H1 (cell line): Measurements from ENCODE around the gene SLC34A1. TPM values are rescaled to one million over a fixed set of nuclear protein-coding genes. Genes with fewer than 3 reads are reported as not detected.

ENCODE experiments used
- CTCF ChIA-PET: fragments of 300-600 bp; sonication (Branson Sonifier 250); formaldehyde crosslinking; loops from one replicate; lab custom pipeline; 2021; ENCODE audit not compliant: partially characterized antibody; lab: Charles Lee
- POLR2A ChIA-PET: fragments of 300-600 bp; sonication (Branson Sonifier 250); formaldehyde crosslinking; loops from one replicate; lab custom pipeline; 2021; ENCODE audit warnings: inconsistent platforms; ENCODE audit not compliant: partially characterized antibody; lab: Charles Lee
- DNase-seq, 2 experiments: peaks; one replicate each; pipeline versions ENCODE4 v3.0.0 to v3.0.0-alpha.2; 2010 to 2022; ENCODE audit warnings: low spot score in 2 of 2, low read depth in 1 of 2, mixed read lengths in 1 of 2
- FAIRE-seq: peaks from 2 replicates; lab custom pipeline; 2011; peaks lifted over from hg19 to GRCh38; lab: Jason Lieb, UNC
- H2AFZ ChIP-seq: 2 replicates; pipeline ENCODE4 v1.8.1; 2012; ENCODE audit warnings: low read length, inconsistent platforms
- H2AK5ac ChIP-seq: 2 replicates; pipeline ENCODE4 v1.6.1; 2013; ENCODE audit warnings: low read depth, low read length
- H2BK120ac ChIP-seq: replicated peaks from 2 replicates; pipeline ENCODE3; 2013; ENCODE audit warnings: low read depth, low read length, inconsistent platforms
- H2BK12ac ChIP-seq: 2 replicates; pipeline ENCODE4 v1.6.1; 2013; ENCODE audit warnings: low read depth, low read length
- H2BK15ac ChIP-seq: 2 replicates; pipeline ENCODE4 v1.6.1; 2013; ENCODE audit warnings: low read length
- H2BK20ac ChIP-seq: 2 replicates; pipeline ENCODE4 v1.6.1; 2013; ENCODE audit warnings: low read length
- H2BK5ac ChIP-seq: 2 replicates; pipeline ENCODE4 v1.6.1; 2013; ENCODE audit warnings: low read depth, low read length
- H3K14ac ChIP-seq: 2 replicates; pipeline ENCODE4 v1.6.1; 2013; ENCODE audit warnings: inconsistent platforms; ENCODE audit not compliant: insufficient read length
- H3K18ac ChIP-seq: 2 replicates; pipeline ENCODE4 v1.6.1; 2013; ENCODE audit warnings: low read length; ENCODE audit errors: extremely low read depth
- H3K23ac ChIP-seq: 2 replicates; pipeline ENCODE4 v1.6.1; 2013; ENCODE audit warnings: inconsistent platforms; ENCODE audit not compliant: insufficient read length
- H3K23me2 ChIP-seq: 2 replicates; pipeline ENCODE4 v1.6.1; 2013; ENCODE audit warnings: low read depth, low read length
- H3K27ac ChIP-seq: 2 replicates; pipeline ENCODE4 v1.6.1; 2011; ENCODE audit warnings: low read depth, low read length, inconsistent platforms
- H3K27me3 ChIP-seq, 4 experiments: replicated peaks in 1 of 4; 1 replicate in 1 of 4; 2 replicates in 3 of 4; pipeline versions ENCODE4 v1.6.1 to v1.8.1; 2011 to 2013; ENCODE audit warnings: low read length in 3 of 4, mild to moderate bottlenecking in 3 of 4, inconsistent platforms in 2 of 4, mixed read lengths in 2 of 4, moderate library complexity in 1 of 4; ENCODE audit not compliant: control insufficient read depth in 3 of 4, insufficient read depth in 3 of 4; ENCODE audit errors: extremely low read depth in 1 of 4
- H3K36me3 ChIP-seq, 4 experiments: 2 replicates each; pipeline versions ENCODE4 v1.6.1 to v1.8.1; 2011 to 2013; ENCODE audit warnings: mild to moderate bottlenecking in 4 of 4, low read length in 3 of 4, moderate library complexity in 2 of 4, control low read depth in 1 of 4, inconsistent platforms in 1 of 4; ENCODE audit not compliant: insufficient read depth in 4 of 4, control insufficient read depth in 2 of 4
- H3K4ac ChIP-seq: replicated peaks from 2 replicates; pipeline ENCODE3; 2013; ENCODE audit warnings: low read length, low read depth, mixed read lengths, inconsistent platforms; ENCODE audit not compliant: insufficient read length
- H3K4me1 ChIP-seq, 4 experiments: replicated peaks in 1 of 4; 1 replicate in 1 of 4; 2 replicates in 3 of 4; pipeline versions ENCODE4 v1.6.1 to v1.8.1; 2011 to 2013; ENCODE audit warnings: low read length in 3 of 4, inconsistent platforms in 2 of 4, mixed read lengths in 1 of 4; ENCODE audit not compliant: insufficient read depth in 4 of 4, control insufficient read depth in 3 of 4
- H3K4me2 ChIP-seq, 2 experiments: 2 replicates each; pipeline versions ENCODE4 v1.6.1 to v1.8.1; 2011 to 2013; ENCODE audit warnings: low read depth in 2 of 2, low read length in 2 of 2, control low read depth in 1 of 2, inconsistent platforms in 1 of 2, mild to moderate bottlenecking in 1 of 2; ENCODE audit not compliant: insufficient read depth in 1 of 2
- H3K4me3 ChIP-seq, 4 experiments: fragments of 200-600, 300-600 bp in 1 of 4; sonication (generic), shearing (Covaris generic), sonication (Bioruptor Twin) in 1 of 4; 2 replicates each; pipeline versions ENCODE4 v1.5.1 to v1.8.1; 2011 to 2016; ENCODE audit warnings: low read length in 4 of 4, low read depth in 3 of 4, control low read depth in 2 of 4, inconsistent platforms in 2 of 4, mild to moderate bottlenecking in 2 of 4, mixed read lengths in 1 of 4, moderate library complexity in 1 of 4; ENCODE audit not compliant: insufficient read depth in 2 of 4; ENCODE audit errors: extremely low read depth in 1 of 4
- H3K56ac ChIP-seq: replicated peaks from 2 replicates; pipeline ENCODE3; 2013; ENCODE audit warnings: low read depth, mild to moderate bottlenecking, mixed read lengths, low read length, inconsistent platforms; ENCODE audit not compliant: insufficient read length
- H3K79me1 ChIP-seq: 2 replicates; pipeline ENCODE4 v1.6.1; 2013; ENCODE audit warnings: low read depth, low read length, control low read depth
- H3K79me2 ChIP-seq, 2 experiments: 2 replicates each; pipeline versions ENCODE4 v1.6.1 to v1.8.1; 2012 to 2013; ENCODE audit warnings: low read length in 2 of 2, mild to moderate bottlenecking in 2 of 2, inconsistent platforms in 1 of 2; ENCODE audit not compliant: insufficient read depth in 2 of 2, control insufficient read depth in 1 of 2
- H3K9ac ChIP-seq, 4 experiments: replicated peaks in 1 of 4; 1 replicate in 1 of 4; 2 replicates in 3 of 4; pipeline versions ENCODE4 v1.6.1 to v1.8.1; 2011 to 2013; ENCODE audit warnings: low read depth in 3 of 4, low read length in 3 of 4, control low read depth in 2 of 4, mild to moderate bottlenecking in 2 of 4, moderate library complexity in 2 of 4, inconsistent platforms in 1 of 4; ENCODE audit errors: extremely low read depth in 1 of 4
- H3K9me3 ChIP-seq, 2 experiments: 2 replicates each; pipeline versions ENCODE4 v1.6.1 to v1.8.1; 2012 to 2013; ENCODE audit warnings: mild to moderate bottlenecking in 2 of 2, moderate library complexity in 2 of 2, control low read depth in 1 of 2, inconsistent platforms in 1 of 2, low read depth in 1 of 2, low read length in 1 of 2, mixed read lengths in 1 of 2; ENCODE audit not compliant: insufficient read depth in 2 of 2
- H4K20me1 ChIP-seq, 2 experiments: replicated peaks in 1 of 2; 2 replicates each; pipeline versions ENCODE3 to v1.8.1; 2011 to 2013; ENCODE audit warnings: inconsistent platforms in 2 of 2, low read length in 2 of 2, mild to moderate bottlenecking in 1 of 2; ENCODE audit not compliant: insufficient read depth in 2 of 2, control insufficient read depth in 1 of 2
- H4K5ac ChIP-seq: 2 replicates; pipeline ENCODE4 v1.6.1; 2013; ENCODE audit warnings: low read length, low read depth, mixed read lengths, inconsistent platforms; ENCODE audit not compliant: insufficient read length
- H4K8ac ChIP-seq: 2 replicates; pipeline ENCODE4 v1.8.0; 2013; ENCODE audit warnings: mild to moderate bottlenecking, moderate library complexity, low read length, inconsistent platforms; ENCODE audit not compliant: insufficient read depth; ENCODE audit errors: extremely low read depth
- H4K91ac ChIP-seq: replicated peaks from 2 replicates; pipeline ENCODE3; 2013; ENCODE audit warnings: low read length, mixed read lengths, inconsistent platforms; ENCODE audit not compliant: insufficient read length
- CTBP2 ChIP-seq: IDR thresholded peaks from 2 replicates; pipeline ENCODE4 v1.7.0; 2011; ENCODE audit warnings: borderline replicate concordance, mild to moderate bottlenecking, moderate library complexity, mixed read lengths, low read length; ENCODE audit not compliant: insufficient read depth, insufficient read length
- GTF2F1 ChIP-seq: IDR thresholded peaks from 2 replicates; pipeline ENCODE4 v1.6.1; 2012; ENCODE audit warnings: low read depth, low read length, improper control_type of control experiment, borderline replicate concordance
- KDM4A ChIP-seq: IDR thresholded peaks from one replicate; pipeline ENCODE4 v1.7.1; 2012; ENCODE audit warnings: low read depth, mild to moderate bottlenecking, moderate library complexity, low read length, inconsistent platforms; ENCODE audit not compliant: severe bottlenecking
- POLR2AphosphoS5 ChIP-seq: IDR thresholded peaks from 2 replicates; pipeline ENCODE4 v1.6.1; 2011; ENCODE audit warnings: low read depth, low read length
- RFX5 ChIP-seq: IDR thresholded peaks from 2 replicates; pipeline ENCODE4 v1.6.1; 2011; ENCODE audit warnings: low read depth, low read length, improper control_type of control experiment, borderline replicate concordance
- SAP30 ChIP-seq: fragments of 300-600 bp; sonication (generic); IDR thresholded peaks from 2 replicates; pipeline ENCODE4 v1.7.1; 2012; ENCODE audit warnings: low read length, moderate library complexity, mild to moderate bottlenecking, inconsistent platforms; ENCODE audit not compliant: insufficient read depth, insufficient replicate concordance
- SP1 ChIP-seq: IDR thresholded peaks from 2 replicates; pipeline ENCODE4 v1.6.1; 2011; ENCODE audit warnings: low read depth, low read length
- SRF ChIP-seq: IDR thresholded peaks from 2 replicates; pipeline ENCODE4 v1.6.1; 2011; ENCODE audit warnings: mild to moderate bottlenecking, low read depth, low read length, moderate library complexity
- TCF12 ChIP-seq: IDR thresholded peaks from 2 replicates; pipeline ENCODE4 v1.6.1; 2011; ENCODE audit warnings: low read depth, mild to moderate bottlenecking, low read length
- WGBS, 2 experiments: shearing (Covaris generic) in 1 of 2; methylation state at CpG; one replicate each; pipeline versions ENCODE4 v1.1.6 to v1.1.7; 2013 to 2015; ENCODE audit warnings: low lambda C conversion rate in 2 of 2, mixed read lengths in 2 of 2, inconsistent platforms in 1 of 2, low coverage in 1 of 2, missing lambda C conversion rate in 1 of 2; ENCODE audit not compliant: insufficient replicate concordance in 2 of 2, insufficient coverage in 1 of 2, insufficient read length in 1 of 2; ENCODE audit errors: extremely low coverage in 1 of 2, missing lambda C conversion rate in 1 of 2; 5-methylcytosine and 5-hydroxymethylcytosine counted together
- polyA plus RNA-seq, 7 experiments: library from polyadenylated mRNA; depleted of rRNA in 3 of 7; stranded (reverse) in 5 of 7; unstranded in 2 of 7; fragments of >200 nt in 5 of 7; fragments of 200-250 nt in 2 of 7; gene quantifications; 1 replicate in 5 of 7; 2 replicates in 1 of 7; 4 replicates in 1 of 7; pipeline versions ENCODE4 v1.2.1 to v1.2.3, GENCODE V29; 2011 to 2013; ENCODE audit warnings: missing spikeins in 2 of 7, mixed read lengths in 2 of 7
- total RNA-seq: library from RNA; stranded (reverse); fragmentation: NEBNext Ultra II Directional; extraction: Animal tissue kit (Norgen Biotek cat#: 25700); gene quantifications from 2 replicates; pipeline ENCODE4 v1.2.1, GENCODE V29; 2021
- TF ChIP-seq, protein P1 (sequence below): IDR thresholded peaks from 2 replicates; pipeline ENCODE4 v1.6.1; 2012; ENCODE audit warnings: inconsistent platforms

Gene SLC34A1
- total and polyA plus RNA-seq, 2 of the 8 experiments (the other 6 are each of a cell fraction or from before 2014, with no cell fraction given), result not detected

DNA sequence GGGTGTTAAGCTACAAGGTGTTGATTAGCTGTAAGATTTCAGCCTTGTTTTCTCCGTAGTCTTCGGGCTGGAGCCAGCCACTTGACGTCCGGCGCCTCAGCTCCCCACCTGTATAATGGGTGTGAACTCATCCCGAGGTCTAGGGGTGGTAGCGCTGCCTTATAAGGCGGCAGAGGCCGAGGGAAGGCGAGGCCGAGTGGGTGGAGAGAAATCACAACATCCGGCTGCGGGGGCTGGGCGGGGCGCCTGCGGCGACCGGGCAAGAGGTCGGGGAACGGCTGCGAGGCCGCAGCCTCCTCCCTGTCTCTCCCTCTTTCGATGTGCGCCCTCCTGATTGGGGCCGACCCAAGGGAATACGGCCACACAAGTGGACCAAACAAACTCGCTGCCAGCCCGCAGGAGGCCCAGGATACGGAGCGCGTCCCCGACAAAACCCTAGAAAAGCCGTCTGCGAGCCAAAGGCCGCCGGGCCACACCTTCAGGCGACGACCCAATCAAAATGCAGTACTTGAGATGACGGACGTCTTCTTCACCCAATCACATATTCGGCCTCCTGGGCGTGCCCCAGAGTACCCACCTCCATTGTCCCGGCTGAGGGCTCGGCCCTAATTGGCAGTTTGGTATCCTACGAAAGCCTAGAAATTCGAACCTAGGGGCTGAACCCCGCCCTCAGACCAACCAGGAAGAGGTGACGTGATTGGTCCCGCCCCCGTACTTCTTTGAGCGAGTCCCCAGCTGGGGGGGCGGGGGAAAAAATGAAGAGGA is 41.7 kb downstream of the SLC34A1 start:
- peaks cover 10 to 17% of the 10 kb centered on the region in 2 experiments for H4K20me1 ChIP-seq
- H2BK15ac ChIP-seq, result peak overlapping the region; percentile 88
- H3K9me3 ChIP-seq, result no peaks in the 10 kb centered on the region
- peak overlapping the region in 3 of 4 experiments; percentile 82 to 86 (median 84); a peak in 6 of 7 replicates for H3K9ac ChIP-seq
- H3K14ac ChIP-seq, result no peak overlapping the region
- 3% methylated on average over 50 of the region's 52 CpGs; no CpG with 5 or more reads in 1 of the 2 experiments for WGBS, 2 experiments
- H3K23ac ChIP-seq, result no peak overlapping the region
- no peaks in the 10 kb centered on the region for H3K27me3 ChIP-seq
- H2BK120ac ChIP-seq, result no peak overlapping the region
- H2BK5ac ChIP-seq, result peak overlapping the region; percentile 91
- peaks cover 10% of the 10 kb centered on the region for H3K23me2 ChIP-seq
- H3K79me2 ChIP-seq, result peaks cover 0 to 26% of the 10 kb centered on the region in 2 experiments; a peak in 2 of 4 replicates
- peak overlapping the region; percentile 86; the same call in 1 of the 2 replicates for H3K27ac ChIP-seq
- H2AK5ac ChIP-seq, result no peak overlapping the region
- peaks cover 16% of the 10 kb centered on the region for H3K79me1 ChIP-seq
- peak; percentile 97 to 100 for DNase-seq
- H3K18ac ChIP-seq, result peak overlapping the region; percentile 71; the same call in 1 of the 2 replicates
- peak overlapping the region; percentile 62 to 81 for H3K4me2 ChIP-seq
- ChIA-PET CTCF (interaction anchor here (0.5 to 7.1 kb wide), 13 partner anchors 12 to 620 kb away, joined by 3 to 57 read pairs (median 4); partner anchors contain the start of gene PFN3), POLR2A (interaction anchor here (0.6 to 24.2 kb wide), 18 partner anchors 9 to 91 kb away, joined by 3 to 460 read pairs (median 5); partner anchors contain the start of genes DDX41, LMAN2, PDLIM7 and PRR7)
- no peak overlapping the region for H3K4ac ChIP-seq
- no peak overlapping the region for H2AFZ ChIP-seq
- H3K36me3 ChIP-seq, result peaks cover 0 to 4% (median 2%) of the 10 kb centered on the region in 4 experiments; a peak in 2 of 8 replicates
- H3K4me1 ChIP-seq, result peaks cover 4 to 14% (median 9%) of the 10 kb centered on the region in 4 experiments; a peak in 6 of 7 replicates
- H3K56ac ChIP-seq, result peak overlapping the region; percentile 83
- peak overlapping the region; percentile 80; the same call in 1 of the 2 replicates for H2BK20ac ChIP-seq
- H4K8ac ChIP-seq, result peak overlapping the region; percentile 93; the same call in 1 of the 2 replicates
- H4K91ac ChIP-seq, result peak overlapping the region; percentile 90
- FAIRE-seq, result peak; percentile 68
- peak overlapping the region; percentile 68; the same call in 1 of the 2 replicates for H2BK12ac ChIP-seq
- H3K4me3 ChIP-seq, result peak overlapping the region; percentile 52 to 71 (median 64)
- peak overlapping the region; percentile 88 for H4K5ac ChIP-seq
- TF ChIP-seq KDM4A, result peak; percentile 71
- no peak for TF ChIP-seq GTF2F1
- TF ChIP-seq CTBP2, result no peak
- TF ChIP-seq POLR2AphosphoS5, result peak; percentile 82
- TF ChIP-seq SP1, result peak; percentile 97
- TF ChIP-seq SRF, result peak; percentile 98
- TF ChIP-seq SAP30, result no peak
- TF ChIP-seq, protein P1, sequence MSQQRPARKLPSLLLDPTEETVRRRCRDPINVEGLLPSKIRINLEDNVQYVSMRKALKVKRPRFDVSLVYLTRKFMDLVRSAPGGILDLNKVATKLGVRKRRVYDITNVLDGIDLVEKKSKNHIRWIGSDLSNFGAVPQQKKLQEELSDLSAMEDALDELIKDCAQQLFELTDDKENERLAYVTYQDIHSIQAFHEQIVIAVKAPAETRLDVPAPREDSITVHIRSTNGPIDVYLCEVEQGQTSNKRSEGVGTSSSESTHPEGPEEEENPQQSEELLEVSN, result peak; percentile 72
- TF ChIP-seq TCF12, result no peak
- no peak for TF ChIP-seq RFX5
